Measurements from ENCODE around the gene CLMN. TPM values are rescaled to one million over a fixed set of nuclear protein-coding genes. Genes with fewer than 3 reads are reported as not detected.

CLMN gene
- total RNA-seq, 1 donor from 2014 or later: 6.0 TPM

DNA sequence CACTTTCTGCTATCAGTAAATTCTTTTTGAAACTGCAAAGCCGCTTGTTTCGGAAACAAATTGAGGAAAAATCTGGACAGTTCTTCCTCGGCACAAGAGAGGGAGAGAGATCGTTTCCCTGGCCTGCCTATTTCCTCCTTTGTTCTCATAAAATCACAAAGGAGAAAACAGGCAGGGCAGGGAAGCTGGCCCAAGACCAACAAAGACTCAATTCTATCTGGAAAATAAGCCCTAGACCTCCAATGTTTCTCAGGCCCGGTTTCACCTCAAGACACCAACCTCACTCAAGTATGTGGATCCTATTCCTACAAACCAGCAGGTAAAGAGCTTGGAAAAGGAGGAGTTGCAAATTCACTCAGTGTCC is 181.9 kb downstream of the CLMN start:
- DNase-seq (ENCODE audit: low spot score): no peak
- intact Hi-C loops (cut with DNase I): no loop called here

- no peak for DNase-seq (ENCODE audit: low spot score)
- intact Hi-C loops (cut with DNase I): no loop called here
Measured at GRCh38 chr14:95137164-95137803, 182.4 kb downstream of the CLMN start.

- DNase-seq (ENCODE audit: low spot score): no peak
- intact Hi-C loops (cut with DNase I): no loop called here
Measured at GRCh38 chr14:95136631-95137030, 183.1 kb downstream of the CLMN start.

GRCh38 chr14:95134304-95134933 is 185.3 kb downstream of the CLMN start:
- intact Hi-C loops (cut with DNase I): no loop called here
- no peak for DNase-seq (ENCODE audit: low spot score)

DNA sequence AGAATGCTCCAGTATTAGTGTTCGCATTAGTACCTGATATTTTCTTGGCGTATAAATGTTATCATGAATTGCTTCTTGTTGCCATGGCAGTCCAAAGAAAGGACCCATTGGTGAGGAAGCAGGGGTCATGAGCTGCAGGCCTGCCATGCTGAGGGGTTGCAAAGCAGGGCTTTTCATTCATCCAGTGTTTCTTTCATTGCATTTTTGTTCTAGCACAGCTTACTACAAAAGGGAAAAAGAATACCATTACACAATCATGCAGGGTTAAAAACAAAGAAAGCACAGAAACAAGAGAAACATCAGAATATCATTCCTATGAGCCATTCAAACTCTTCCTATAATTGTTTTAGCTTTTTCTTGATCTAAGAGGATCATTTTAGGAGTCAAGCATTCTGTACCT is 186.4 kb downstream of the CLMN start:
- no peak for DNase-seq (ENCODE audit: low spot score)
- intact Hi-C loops (cut with DNase I): no loop called here

- intact Hi-C loops (cut with DNase I): no loop called here
Measured at GRCh38 chr14:95132760-95133159, 186.9 kb downstream of the CLMN start.

More at GRCh38 chr14:95132760-95133159, 186.9 kb downstream of the CLMN start:
- no peak for DNase-seq (ENCODE audit: low spot score)

Small RNAs within 50 kb of the gene (microRNA-seq; reads per million reads assigned to microRNA genes)
- 1.8 reads per million for gene MIR3173

Other genes with a start within 250 kb of the CLMN start
- gene DICER1, start 162.4 kb downstream of the CLMN start, total RNA-seq: 33.1 TPM
- 12.4 TPM for gene SYNE3, start 196.7 kb upstream of the CLMN start, total RNA-seq
- 61.8 TPM for gene GLRX5, start 215.1 kb upstream of the CLMN start, total RNA-seq